K562 (cell line): ENCODE results near the gene CASKIN1. TPM values are rescaled to one million over a fixed set of nuclear protein-coding genes. Genes with fewer than 3 reads are reported as not detected.

Source experiments
- FOXP1 ChIP-seq: sonication (generic); formaldehyde crosslinking; IDR thresholded peaks from 2 replicates; pipeline ENCODE4 v1.8.0; 2022; ENCODE audit warnings: mild to moderate bottlenecking, missing genetic modification reagents
- MGA ChIP-seq: fragments of 450-650 bp; IDR thresholded peaks from 2 replicates; pipeline ENCODE4 v1.6.1; 2016; ENCODE audit warnings: mild to moderate bottlenecking, moderate library complexity
- NR2C1 ChIP-seq, 2 experiments: fragments of 450-650 bp; IDR thresholded peaks; 2 replicates each; pipeline ENCODE4 v1.6.1; 2017; ENCODE audit warnings: mild to moderate bottlenecking in 2 of 2, antibody characterized with exemption in 1 of 2, inconsistent platforms in 1 of 2, missing compliant biosample characterization in 1 of 2, missing genetic modification characterization in 1 of 2
- POLR2G ChIP-seq: fragments of 200-400 bp; formaldehyde crosslinking; IDR thresholded peaks from 2 replicates; pipeline ENCODE4 v1.6.1; 2017; ENCODE audit warnings: low read depth, mild to moderate bottlenecking, antibody characterized with exemption, low read length, moderate library complexity
- RBFOX2 ChIP-seq: fragments of 200-400 bp; formaldehyde crosslinking; IDR thresholded peaks from 2 replicates; pipeline ENCODE4 v1.6.1; 2017; ENCODE audit warnings: low read depth, mild to moderate bottlenecking, low read length, moderate library complexity
- SMC3 ChIP-seq: conservative IDR thresholded peaks from 2 replicates; pipeline ENCODE4 v1.6.1; 2011; ENCODE audit warnings: low read depth, low read length, improper control_type of control experiment; ENCODE audit not compliant: insufficient read depth
- ZNF143 ChIP-seq: sonication (generic); formaldehyde crosslinking; IDR thresholded peaks from 2 replicates; pipeline ENCODE4 v1.9.0; 2022; ENCODE audit warnings: mild to moderate bottlenecking, missing genetic modification reagents
- polyA plus RNA-seq, 8 experiments: library from polyadenylated mRNA; depleted of rRNA in 4 of 8; stranded (reverse) in 5 of 8; unstranded in 3 of 8; fragments of >200 nt; fragmentation: Nextera tagmentation in 2 of 8; fragmentation: Illumina TruSeq in 1 of 8; extraction: Ambion mirVana in 2 of 8; extraction: Trizol in 1 of 8; gene quantifications; 2 replicates each; pipeline versions ENCODE4 v1.2.1 to v1.2.3, GENCODE V29; 2011 to 2014; ENCODE audit warnings: inconsistent platforms in 1 of 8, missing spikeins in 1 of 8
- total RNA-seq, 7 experiments: library from RNA; depleted of rRNA in 6 of 7; stranded (reverse); fragments of >200 nt in 6 of 7; fragmentation: Illumina TruSeq in 2 of 7; extraction: Trizol in 2 of 7; gene quantifications; 2 replicates each; pipeline versions ENCODE4 v1.2.1 to v1.2.3, GENCODE V29; 2011 to 2021; ENCODE audit warnings: low replicate concordance in 1 of 7
- TF ChIP-seq, protein P1 (sequence below): fragments of 250-450 bp; sonication (Bioruptor Pico); IDR thresholded peaks from 2 replicates; pipeline ENCODE4 v1.8.0; 2021; ENCODE audit warnings: moderate library complexity, mild to moderate bottlenecking, inconsistent platforms
- TF ChIP-seq, protein P2 (sequence below): fragments of 450-650 bp; IDR thresholded peaks from 2 replicates; pipeline ENCODE4 v1.6.1; 2017; ENCODE audit warnings: antibody characterized with exemption, mild to moderate bottlenecking

CASKIN1 gene
- total and polyA plus RNA-seq, 9 of the 15 experiments (the other 6 are each of a cell fraction or from before 2014, with no cell fraction given) = 0.15 to 4.5 (median 1.5) TPM; not detected in 2

DNA sequence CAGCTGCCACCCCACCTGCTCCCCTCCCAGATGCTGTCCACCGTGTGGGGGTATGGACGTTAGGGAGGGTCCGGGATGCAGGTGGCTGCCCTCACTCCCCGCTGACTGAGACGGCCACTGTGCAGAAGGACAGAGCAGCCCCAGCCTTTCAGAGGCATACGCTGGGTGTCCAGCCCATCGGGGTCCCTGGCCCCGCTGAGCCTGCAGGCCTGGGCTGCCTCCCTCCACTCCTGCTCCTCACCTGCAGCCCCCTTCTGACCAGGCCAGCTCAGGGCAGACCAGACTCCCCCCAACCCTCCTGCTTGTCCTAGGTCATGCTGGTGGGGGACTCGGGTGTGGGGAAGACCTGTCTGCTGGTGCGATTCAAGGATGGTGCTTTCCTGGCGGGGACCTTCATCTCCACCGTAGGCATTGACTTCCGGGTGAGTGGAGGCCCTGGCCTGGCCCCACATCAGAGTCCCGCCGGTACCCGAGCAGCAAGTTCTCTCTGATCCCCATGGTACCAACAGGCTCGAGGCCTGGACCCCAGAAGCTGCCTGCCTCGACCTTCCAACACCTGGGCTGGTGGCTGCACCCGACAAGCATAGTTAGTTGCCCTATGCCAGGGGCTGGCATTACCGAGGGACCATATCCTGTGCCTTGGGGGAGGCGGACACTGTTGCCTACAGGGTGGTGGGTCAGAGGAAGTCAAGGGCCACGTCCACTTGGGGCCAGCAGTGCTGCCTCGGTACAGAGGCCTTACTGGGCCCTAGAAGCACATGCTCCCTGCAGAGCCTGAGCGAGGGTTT is 46.6 kb downstream of the CASKIN1 start (continued):
- TF ChIP-seq, protein P1, sequence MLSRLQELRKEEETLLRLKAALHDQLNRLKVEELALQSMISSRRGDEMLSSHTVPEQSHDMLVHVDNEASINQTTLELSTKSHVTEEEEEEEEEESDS (CRISPR knock-in tag) = no peak
- peak; percentile 54; the same call in 1 of the 2 replicates for TF ChIP-seq NR2C1 (IDR thresholded peaks at IDR 0.05)
- TF ChIP-seq NR2C1 (tag; IDR thresholded peaks at IDR 0.05) = no peak
- TF ChIP-seq ZNF143 (CRISPR knock-in tag) = peak; percentile 22; the same call in 1 of the 2 replicates
- TF ChIP-seq FOXP1 (CRISPR knock-in tag) = 0 out of 2 replicates have a peak, but pooled peaks have one; percentile 50
- TF ChIP-seq RBFOX2 = peak; percentile 43
- TF ChIP-seq SMC3 = 0 out of 2 replicates have a peak, but pooled peaks have one; percentile 2
- TF ChIP-seq POLR2G = peak; percentile 61; the same call in 1 of the 2 replicates
- peak; percentile 73 for TF ChIP-seq MGA
- TF ChIP-seq, protein P2, sequence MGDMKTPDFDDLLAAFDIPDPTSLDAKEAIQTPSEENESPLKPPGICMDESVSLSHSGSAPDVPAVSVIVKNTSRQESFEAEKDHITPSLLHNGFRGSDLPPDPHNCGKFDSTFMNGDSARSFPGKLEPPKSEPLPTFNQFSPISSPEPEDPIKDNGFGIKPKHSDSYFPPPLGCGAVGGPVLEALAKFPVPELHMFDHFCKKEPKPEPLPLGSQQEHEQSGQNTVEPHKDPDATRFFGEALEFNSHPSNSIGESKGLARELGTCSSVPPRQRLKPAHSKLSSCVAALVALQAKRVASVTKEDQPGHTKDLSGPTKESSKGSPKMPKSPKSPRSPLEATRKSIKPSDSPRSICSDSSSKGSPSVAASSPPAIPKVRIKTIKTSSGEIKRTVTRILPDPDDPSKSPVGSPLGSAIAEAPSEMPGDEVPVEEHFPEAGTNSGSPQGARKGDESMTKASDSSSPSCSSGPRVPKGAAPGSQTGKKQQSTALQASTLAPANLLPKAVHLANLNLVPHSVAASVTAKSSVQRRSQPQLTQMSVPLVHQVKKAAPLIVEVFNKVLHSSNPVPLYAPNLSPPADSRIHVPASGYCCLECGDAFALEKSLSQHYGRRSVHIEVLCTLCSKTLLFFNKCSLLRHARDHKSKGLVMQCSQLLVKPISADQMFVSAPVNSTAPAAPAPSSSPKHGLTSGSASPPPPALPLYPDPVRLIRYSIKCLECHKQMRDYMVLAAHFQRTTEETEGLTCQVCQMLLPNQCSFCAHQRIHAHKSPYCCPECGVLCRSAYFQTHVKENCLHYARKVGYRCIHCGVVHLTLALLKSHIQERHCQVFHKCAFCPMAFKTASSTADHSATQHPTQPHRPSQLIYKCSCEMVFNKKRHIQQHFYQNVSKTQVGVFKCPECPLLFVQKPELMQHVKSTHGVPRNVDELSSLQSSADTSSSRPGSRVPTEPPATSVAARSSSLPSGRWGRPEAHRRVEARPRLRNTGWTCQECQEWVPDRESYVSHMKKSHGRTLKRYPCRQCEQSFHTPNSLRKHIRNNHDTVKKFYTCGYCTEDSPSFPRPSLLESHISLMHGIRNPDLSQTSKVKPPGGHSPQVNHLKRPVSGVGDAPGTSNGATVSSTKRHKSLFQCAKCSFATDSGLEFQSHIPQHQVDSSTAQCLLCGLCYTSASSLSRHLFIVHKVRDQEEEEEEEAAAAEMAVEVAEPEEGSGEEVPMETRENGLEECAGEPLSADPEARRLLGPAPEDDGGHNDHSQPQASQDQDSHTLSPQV = peak; percentile 67; the same call in 1 of the 2 replicates
